HEK293 (cell line): Measurements from ENCODE around the gene DNAJA3.
A peak's percentile ranks its signal among the peaks of the same experiment; 100 is the strongest.

Source experiments
- CTCF ChIA-PET: fragments of 350-600 bp; formaldehyde crosslinking; extraction: SDS; loops from one replicate; lab custom pipeline; 2021; ENCODE audit warnings: antibody characterized with exemption; lab: Yijun Ruan, JAX
- POLR2A ChIA-PET: fragments of 300-600 bp; formaldehyde crosslinking; extraction: SDS; loops from one replicate; lab custom pipeline; 2020; ENCODE audit warnings: antibody characterized with exemption, inconsistent platforms; lab: Yijun Ruan, JAX
- H3K27ac ChIP-seq: fragments of 200-500 bp; sonication (Bioruptor generic); 2 replicates; pipeline ENCODE4 v1.5.1; 2014; ENCODE audit warnings: low read depth, low read length, control low read depth, inconsistent platforms; ENCODE audit errors: extremely low read depth
- H3K36me3 ChIP-seq, 2 experiments: fragments of 200-500 bp in 1 of 2; sonication (Bioruptor generic) in 1 of 2; 1 replicate in 1 of 2; 2 replicates in 1 of 2; pipeline ENCODE4 v1.5.1; 2014 to 2017; ENCODE audit warnings: inconsistent platforms in 2 of 2, low read length in 2 of 2; ENCODE audit not compliant: control insufficient read depth in 2 of 2, insufficient read depth in 1 of 2
- H3K4me1 ChIP-seq: fragments of 200-500 bp; sonication (Bioruptor generic); 2 replicates; pipeline ENCODE4 v1.5.1; 2014; ENCODE audit warnings: mild to moderate bottlenecking, low read length, inconsistent platforms; ENCODE audit not compliant: control insufficient read depth, insufficient read depth
- H3K4me3 ChIP-seq: 2 replicates; pipeline ENCODE4 v1.5.1; 2011; ENCODE audit warnings: low read depth, mild to moderate bottlenecking, control low read depth, low read length, moderate library complexity
- H3K9me3 ChIP-seq: fragments of 200-500 bp; sonication (Bioruptor generic); 2 replicates; pipeline ENCODE4 v1.5.1; 2014; ENCODE audit warnings: low read depth, low read length, inconsistent platforms; ENCODE audit not compliant: control insufficient read depth, insufficient read depth
- ATF2 ChIP-seq: fragments of 450-650 bp; formaldehyde crosslinking; IDR thresholded peaks from 2 replicates; pipeline ENCODE4 v1.5.1; 2016; ENCODE audit warnings: missing biosample characterization, missing genetic modification characterization, low read depth
- HOXA7 ChIP-seq: sonication (generic); formaldehyde crosslinking; IDR thresholded peaks from 2 replicates; pipeline ENCODE4 v1.8.1; 2022; ENCODE audit warnings: missing genetic modification reagents, borderline replicate concordance
- IKZF3 ChIP-seq: fragments of 450-650 bp; IDR thresholded peaks from 2 replicates; pipeline ENCODE4 v1.5.0; 2018; ENCODE audit warnings: missing biosample characterization, mild to moderate bottlenecking, missing genetic modification characterization, moderate library complexity
- KLF1 ChIP-seq: fragments of 450-650 bp; formaldehyde crosslinking; IDR thresholded peaks from 2 replicates; pipeline ENCODE4 v1.5.1; 2016; ENCODE audit warnings: missing biosample characterization, missing genetic modification characterization
- MZF1 ChIP-seq: fragments of 450-650 bp; formaldehyde crosslinking; IDR thresholded peaks from 2 replicates; pipeline ENCODE4 v1.5.1; 2017; ENCODE audit warnings: missing biosample characterization, missing genetic modification characterization, borderline replicate concordance
- SP3 ChIP-seq: fragments of 450-650 bp; formaldehyde crosslinking; IDR thresholded peaks from 2 replicates; pipeline ENCODE4 v1.5.1; 2016; ENCODE audit warnings: missing biosample characterization, missing genetic modification characterization
- TCF7L2 ChIP-seq: IDR thresholded peaks from 2 replicates; pipeline ENCODE4 v1.6.1; 2011; ENCODE audit warnings: low read depth, mild to moderate bottlenecking, inconsistent platforms, low read length, moderate library complexity, borderline replicate concordance
- YY2 ChIP-seq: fragments of 450-650 bp; formaldehyde crosslinking; IDR thresholded peaks from 2 replicates; pipeline ENCODE4 v1.5.1; 2016; ENCODE audit warnings: missing biosample characterization, missing genetic modification characterization
- ZBTB10 ChIP-seq: fragments of 450-650 bp; formaldehyde crosslinking; IDR thresholded peaks from 2 replicates; pipeline ENCODE4 v1.5.1; 2016; ENCODE audit warnings: missing biosample characterization, missing genetic modification characterization
- ZBTB17 ChIP-seq: fragments of 450-650 bp; formaldehyde crosslinking; IDR thresholded peaks from 2 replicates; pipeline ENCODE4 v1.5.1; 2016; ENCODE audit warnings: missing biosample characterization, missing genetic modification characterization
- ZFHX2 ChIP-seq: fragments of 450-650 bp; formaldehyde crosslinking; conservative IDR thresholded peaks from 2 replicates; pipeline ENCODE4 v1.5.1; 2016; ENCODE audit warnings: missing biosample characterization, missing genetic modification characterization
- ZFP37 ChIP-seq: fragments of 450-650 bp; formaldehyde crosslinking; IDR thresholded peaks from 2 replicates; pipeline ENCODE4 v1.5.1; 2016; ENCODE audit warnings: missing biosample characterization, missing genetic modification characterization
- ZNF140 ChIP-seq: fragments of 450-650 bp; formaldehyde crosslinking; IDR thresholded peaks from 2 replicates; pipeline ENCODE4 v1.5.1; 2016; ENCODE audit warnings: missing biosample characterization, missing genetic modification characterization
- ZNF155 ChIP-seq: fragments of 450-650 bp; formaldehyde crosslinking; IDR thresholded peaks from 2 replicates; pipeline ENCODE4 v1.5.1; 2016; ENCODE audit warnings: missing biosample characterization, missing genetic modification characterization
- ZNF157 ChIP-seq: fragments of 450-650 bp; formaldehyde crosslinking; IDR thresholded peaks from 2 replicates; pipeline ENCODE4 v1.5.1; 2016; ENCODE audit warnings: missing biosample characterization, missing genetic modification characterization
- ZNF214 ChIP-seq: fragments of 450-650 bp; formaldehyde crosslinking; IDR thresholded peaks from 2 replicates; pipeline ENCODE4 v1.5.1; 2017; ENCODE audit warnings: missing biosample characterization, mild to moderate bottlenecking, missing genetic modification characterization, borderline replicate concordance
- ZNF324 ChIP-seq: fragments of 450-650 bp; formaldehyde crosslinking; IDR thresholded peaks from 2 replicates; pipeline ENCODE4 v1.5.1; 2016; ENCODE audit warnings: missing biosample characterization, missing genetic modification characterization
- ZNF354C ChIP-seq: fragments of 450-650 bp; formaldehyde crosslinking; IDR thresholded peaks from 2 replicates; pipeline ENCODE4 v1.5.1; 2016; ENCODE audit warnings: missing biosample characterization, missing genetic modification characterization, low read depth, borderline replicate concordance
- ZNF391 ChIP-seq: fragments of 450-650 bp; formaldehyde crosslinking; IDR thresholded peaks from 2 replicates; pipeline ENCODE4 v1.5.1; 2016; ENCODE audit warnings: low read depth, missing biosample characterization, missing genetic modification characterization, borderline replicate concordance
- ZNF416 ChIP-seq: fragments of 450-650 bp; formaldehyde crosslinking; IDR thresholded peaks from 2 replicates; pipeline ENCODE4 v1.5.1; 2016; ENCODE audit warnings: missing biosample characterization, missing genetic modification characterization
- ZNF513 ChIP-seq: fragments of 450-650 bp; IDR thresholded peaks from 2 replicates; pipeline ENCODE4 v1.5.1; 2018; ENCODE audit warnings: missing biosample characterization, missing genetic modification characterization
- ZNF548 ChIP-seq: fragments of 450-650 bp; formaldehyde crosslinking; IDR thresholded peaks from 2 replicates; pipeline ENCODE4 v1.5.1; 2016; ENCODE audit warnings: missing biosample characterization, missing genetic modification characterization
- ZNF549 ChIP-seq: fragments of 450-650 bp; IDR thresholded peaks from 2 replicates; pipeline ENCODE4 v1.5.1; 2018; ENCODE audit warnings: missing biosample characterization, missing genetic modification characterization, mild to moderate bottlenecking, inconsistent platforms, moderate library complexity
- ZNF600 ChIP-seq: fragments of 450-650 bp; formaldehyde crosslinking; IDR thresholded peaks from 2 replicates; pipeline ENCODE4 v1.5.1; 2016; ENCODE audit warnings: missing biosample characterization, missing genetic modification characterization
- ZNF768 ChIP-seq: fragments of 450-650 bp; formaldehyde crosslinking; IDR thresholded peaks from 2 replicates; pipeline ENCODE4 v1.5.1; 2018; ENCODE audit warnings: missing biosample characterization, mild to moderate bottlenecking, missing genetic modification characterization
- ZNF830 ChIP-seq: fragments of 450-650 bp; IDR thresholded peaks from 2 replicates; pipeline ENCODE4 v1.5.0; 2018; ENCODE audit warnings: missing biosample characterization, missing genetic modification characterization, low read depth, mild to moderate bottlenecking, moderate library complexity
- ZNF837 ChIP-seq: fragments of 450-650 bp; formaldehyde crosslinking; IDR thresholded peaks from 2 replicates; pipeline ENCODE4 v1.5.1; 2016; ENCODE audit warnings: missing biosample characterization, missing genetic modification characterization

The DNAJA3 gene

GRCh38 chr16:4401094-4401501 is 24.6 kb upstream of the DNAJA3 start:
- Histone ChIP-seq H3K4me3 (no peak overlapping the region), H3K9me3 (no peaks in the 10 kb centered on the region), H3K4me1 (no peaks in the 10 kb centered on the region), H3K36me3 (peaks cover 0 to 47% of the 10 kb centered on the region in 2 experiments; a peak in 2 of 3 replicates), H3K27ac (no peak overlapping the region)
- ChIA-PET CTCF (interaction anchor here (2.4 to 7.4 kb wide), 7 partner anchors 14 to 147 kb away, joined by 10 to 135 read pairs (median 39); partner anchors contain the start of genes CORO7 and PAM16), POLR2A (interaction anchor here (0.5 kb wide), 1 partner anchor 32 kb away, joined by 8 read pairs; no protein-coding TSS in a partner anchor)
- TF ChIP-seq ZNF768 (tag by site-specific recombination) (no peak), ZFHX2 (tag by site-specific recombination) (0 out of 2 replicates have a peak, but pooled peaks have one; percentile 14), TCF7L2 (no peak), MZF1 (tag by site-specific recombination) (no peak), YY2 (no peak), ZNF140 (tag by site-specific recombination) (no peak)

- ChIA-PET POLR2A (interaction anchor here (0.5 kb wide), 1 partner anchor 33 kb away, joined by 8 read pairs; no protein-coding TSS in a partner anchor), CTCF (interaction anchor here (0.9 to 7.4 kb wide), 31 partner anchors 11 to 465 kb away, joined by 3 to 135 read pairs (median 10); partner anchors contain the start of genes CORO7 and PAM16)
- Histone ChIP-seq H3K36me3 (peaks cover 3 to 48% of the 10 kb centered on the region in 2 experiments; a peak in 2 of 3 replicates), H3K9me3 (no peaks in the 10 kb centered on the region), H3K27ac (no peak overlapping the region), H3K4me3 (no peak overlapping the region), H3K4me1 (no peaks in the 10 kb centered on the region)
- TF ChIP-seq ZBTB10 (no peak), ATF2 (no peak), KLF1 (tag by site-specific recombination) (no peak), ZNF513 (tag by site-specific recombination) (no peak), ZNF549 (no peak), HOXA7 (CRISPR knock-in tag) (no peak), ZNF214 (no peak), ZNF157 (tag by site-specific recombination) (no peak)
Measured at GRCh38 chr16:4401510-4401909, 24.2 kb upstream of the DNAJA3 start.

- no peak overlapping the region for H3K27ac ChIP-seq
- no peaks in the 10 kb centered on the region for H3K4me1 ChIP-seq
- POLR2A ChIA-PET, result interaction anchor here (0.7 to 1.7 kb wide), 2 partner anchors 13 to 111 kb away, joined by 5 to 6 read pairs; no protein-coding TSS in a partner anchor
- TF ChIP-seq SP3 (tag by site-specific recombination) (peak; percentile 29; the same call in 1 of the 2 replicates), ZNF548 (tag by site-specific recombination) (no peak), ZNF155 (tag by site-specific recombination) (no peak), ZNF600 (peak; percentile 87), ZBTB17 (tag by site-specific recombination) (peak; percentile 74; the same call in 1 of the 2 replicates), ZNF324 (tag by site-specific recombination) (no peak), ZFP37 (tag by site-specific recombination) (0 out of 2 replicates have a peak, but pooled peaks have one; percentile 53), ZNF830 (tag by site-specific recombination) (no peak), IKZF3 (tag by site-specific recombination) (0 out of 2 replicates have a peak, but pooled peaks have one; percentile 16), ZNF391 (peak; percentile 75; the same call in 1 of the 2 replicates), ZNF354C (tag by site-specific recombination) (no peak), ZNF416 (no peak), ZNF837 (tag by site-specific recombination) (no peak)
Measured at GRCh38 chr16:4402439-4403132, 23.1 kb upstream of the DNAJA3 start.

More at GRCh38 chr16:4402439-4403132, 23.1 kb upstream of the DNAJA3 start:
- CTCF ChIA-PET, result interaction anchor here (0.5 to 7.4 kb wide), 68 partner anchors 7 to 876 kb away, joined by 3 to 135 read pairs (median 6); partner anchors contain the start of genes CORO7 and PAM16
- no peak overlapping the region for H3K4me3 ChIP-seq
- no peaks in the 10 kb centered on the region for H3K9me3 ChIP-seq
- peaks cover 5 to 53% of the 10 kb centered on the region in 2 experiments; a peak in 2 of 3 replicates for H3K36me3 ChIP-seq
